C1 segment of cervical spinal cord (tissue), 14 donors: ENCODE data around the gene CARD9.
A peak's percentile ranks its signal among the peaks of the same experiment; 100 is the strongest.

Experiments
- DNase-seq, 14 donors: peaks; one replicate each; lab custom pipeline; 2025; lab: John Stamatoyannopoulos, UW

The CARD9 gene

GRCh38 chr9:136381311-136381710, 7.8 kb upstream of the CARD9 start:
- DNase-seq: peak in 3 of 14 donors; percentile 44 to 64 (median 46)

- DNase-seq: no peak
These were observed 6.9 kb upstream of the CARD9 start for GRCh38 chr9:136380381-136380780.

- DNase-seq: no peak
These were observed 6.4 kb upstream of the CARD9 start for GRCh38 chr9:136379891-136380290.

GRCh38 chr9:136379401-136379800, 5.9 kb upstream of the CARD9 start:
- no peak for DNase-seq

- DNase-seq: no peak
These were observed 5.5 kb upstream of the CARD9 start for GRCh38 chr9:136379003-136379287.

GRCh38 chr9:136378170-136379002, 4.9 kb upstream of the CARD9 start:
- no peak for DNase-seq

GRCh38 chr9:136377341-136378169, 4.1 kb upstream of the CARD9 start:
- DNase-seq: peak in 2 of 14 donors; percentile 10 to 28

GRCh38 chr9:136376457-136376856, 3.0 kb upstream of the CARD9 start:
- DNase-seq: no peak

GRCh38 chr9:136375096-136375495, 1.6 kb upstream of the CARD9 start:
- DNase-seq: no peak

- DNase-seq: no peak
These were observed 710 bp upstream of the CARD9 start for GRCh38 chr9:136374183-136374575.

- DNase-seq: peak in 7 of 14 donors; percentile 12 to 61 (median 49)
These were observed 739 bp downstream of the CARD9 start for GRCh38 chr9:136372561-136373299.

GRCh38 chr9:136372006-136372405, 1.5 kb downstream of the CARD9 start:
- no peak for DNase-seq

GRCh38 chr9:136371533-136371880, 2.0 kb downstream of the CARD9 start:
- DNase-seq: no peak

- no peak for DNase-seq
These were observed 2.6 kb downstream of the CARD9 start for GRCh38 chr9:136370687-136371532.

GRCh38 chr9:136370037-136370436, 3.4 kb downstream of the CARD9 start:
- DNase-seq: no peak

- DNase-seq: no peak
These were observed 5.3 kb downstream of the CARD9 start for GRCh38 chr9:136368190-136368589.

GRCh38 chr9:136367296-136368145, 5.9 kb downstream of the CARD9 start:
- no peak for DNase-seq

GRCh38 chr9:136366826-136367225, 6.6 kb downstream of the CARD9 start:
- no peak for DNase-seq

GRCh38 chr9:136365775-136366222, 7.7 kb downstream of the CARD9 start:
- DNase-seq: peak in 2 of 14 donors; percentile 10 to 17
